Skeletal muscle tissue (tissue), 4 donors: ENCODE data around the gene POLD4. TPM values are rescaled to one million over a fixed set of nuclear protein-coding genes. Genes with fewer than 3 reads are reported as not detected.

Experiments used
- H3K27ac ChIP-seq: one replicate; pipeline ENCODE4 v1.7.0; 2013; ENCODE audit warnings: mild to moderate bottlenecking, low read depth, low read length, inconsistent platforms
- H3K27me3 ChIP-seq, 3 donors: one replicate each; pipeline ENCODE4 v1.7.0; 2013; ENCODE audit warnings: low read length in 3 of 3; ENCODE audit not compliant: control insufficient read depth in 3 of 3, insufficient read depth in 3 of 3
- H3K36me3 ChIP-seq, 3 donors: one replicate each; pipeline ENCODE4 v1.7.0; 2013; ENCODE audit warnings: low read length in 3 of 3; ENCODE audit not compliant: control insufficient read depth in 3 of 3, insufficient read depth in 3 of 3
- H3K4me1 ChIP-seq, 3 donors: one replicate each; pipeline ENCODE4 v1.7.0; 2013; ENCODE audit warnings: low read length in 3 of 3, mild to moderate bottlenecking in 3 of 3; ENCODE audit not compliant: control insufficient read depth in 3 of 3, insufficient read depth in 3 of 3
- H3K4me3 ChIP-seq, 3 donors: one replicate each; pipeline ENCODE4 v1.7.0; 2013; ENCODE audit warnings: low read length in 3 of 3
- H3K9ac ChIP-seq, 3 donors: one replicate each; pipeline ENCODE4 v1.7.0; 2013; ENCODE audit warnings: low read length in 3 of 3, mild to moderate bottlenecking in 3 of 3, moderate library complexity in 2 of 3, low read depth in 1 of 3
- H3K9me3 ChIP-seq, 3 donors: one replicate each; pipeline ENCODE4 v1.7.0; 2013; ENCODE audit warnings: low read length in 3 of 3; ENCODE audit not compliant: control insufficient read depth in 3 of 3
- total RNA-seq: library from RNA; depleted of rRNA; stranded (reverse); fragments of >200 nt; gene quantifications from one replicate; pipeline ENCODE4 v1.2.3, GENCODE V29; 2014
- donor health status: Osteomylitis.

Gene POLD4
- total RNA-seq, 1 donor from 2014 or later = 14.6 TPM

GRCh38 chr11:67311051-67311555 lies 42.2 kb downstream of the POLD4 start:
- Histone ChIP-seq H3K36me3 (peaks cover 21 to 22% (median 22%) of the 10 kb centered on the region in 3 donors), H3K4me3 (no peak overlapping the region), H3K4me1 (no peaks in the 10 kb centered on the region), H3K27me3 (no peaks in the 10 kb centered on the region), H3K27ac (no peak overlapping the region), H3K9me3 (no peaks in the 10 kb centered on the region), H3K9ac (no peak overlapping the region)

DNA sequence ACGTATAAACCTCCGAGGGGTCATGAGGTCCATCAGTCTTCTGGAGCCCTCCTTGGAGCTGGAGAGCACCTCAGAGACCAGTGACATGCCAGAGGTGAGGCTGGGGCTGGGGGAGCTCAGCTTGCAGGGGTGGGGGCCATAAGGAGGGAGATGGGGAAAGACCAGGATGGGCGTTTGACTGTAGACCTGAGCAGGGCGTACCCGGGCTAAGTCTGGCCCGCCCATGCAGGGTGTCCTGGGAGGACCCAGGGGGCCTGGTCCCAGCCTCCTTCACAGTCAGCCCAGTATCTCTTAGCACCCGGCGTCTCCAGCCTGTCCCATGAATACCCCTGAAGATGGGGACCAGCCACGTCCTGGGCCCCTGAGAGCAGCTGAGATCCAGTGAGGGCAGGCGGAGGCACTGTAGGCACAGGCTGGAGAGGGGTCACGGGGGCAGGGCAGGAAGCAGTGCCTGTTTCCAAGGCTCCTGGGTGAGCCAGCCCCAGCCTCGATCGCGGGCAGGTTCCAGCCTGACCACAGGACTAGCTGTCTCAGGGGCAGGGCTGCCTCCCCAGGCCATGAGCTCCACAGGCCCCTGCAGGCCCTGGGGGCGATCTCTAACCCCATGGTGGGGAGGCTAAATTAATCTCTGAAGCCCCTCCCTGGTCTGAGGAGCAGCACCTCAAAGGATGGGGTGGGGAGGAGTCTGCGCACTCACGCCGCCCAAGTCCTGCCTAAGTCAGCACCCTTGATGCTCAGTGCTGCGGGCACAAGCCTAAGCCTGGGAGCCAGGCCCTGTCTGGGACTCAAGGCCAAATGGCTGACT lies 42.9 kb downstream of the POLD4 start:
- peaks cover 0 to 3% (median 0%) of the 10 kb centered on the region in 3 donors for H3K4me1 ChIP-seq
- H3K4me3 ChIP-seq = no peak overlapping the region
- no peak overlapping the region for H3K9ac ChIP-seq
- no peak overlapping the region for H3K27ac ChIP-seq
- peaks cover 21 to 22% (median 22%) of the 10 kb centered on the region in 3 donors for H3K36me3 ChIP-seq
- H3K9me3 ChIP-seq = no peaks in the 10 kb centered on the region
- H3K27me3 ChIP-seq = no peaks in the 10 kb centered on the region

GRCh38 chr11:67309661-67310061 lies 43.7 kb downstream of the POLD4 start:
- Histone ChIP-seq H3K9ac (no peak overlapping the region), H3K4me3 (no peak overlapping the region), H3K36me3 (peaks cover 21 to 22% (median 22%) of the 10 kb centered on the region in 3 donors), H3K27me3 (no peaks in the 10 kb centered on the region), H3K27ac (no peak overlapping the region), H3K9me3 (no peaks in the 10 kb centered on the region), H3K4me1 (peaks cover under 1 to 3% (median 3%) of the 10 kb centered on the region in 3 donors)

DNA sequence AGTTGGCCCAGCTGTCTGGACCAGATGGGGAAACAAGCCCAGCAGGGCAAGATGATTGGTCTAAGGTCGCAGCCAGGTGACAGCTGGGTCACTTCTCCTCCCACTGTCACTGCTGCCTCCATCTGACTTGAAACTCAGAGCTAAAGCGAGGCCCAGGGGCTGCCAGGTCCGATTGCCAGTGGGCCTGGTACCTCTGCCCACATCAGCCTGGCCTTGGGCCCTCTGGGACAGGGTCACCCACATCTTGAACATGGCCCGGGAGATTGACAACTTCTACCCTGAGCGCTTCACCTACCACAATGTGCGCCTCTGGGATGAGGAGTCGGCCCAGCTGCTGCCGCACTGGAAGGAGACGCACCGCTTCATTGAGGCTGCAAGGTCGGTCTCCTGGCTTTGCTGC lies 44.2 kb downstream of the POLD4 start:
- Histone ChIP-seq H3K27me3 (no peaks in the 10 kb centered on the region), H3K4me1 (peaks cover 6 to 8% (median 7%) of the 10 kb centered on the region in 3 donors), H3K27ac (no peak overlapping the region), H3K36me3 (peaks cover 21 to 22% (median 22%) of the 10 kb centered on the region in 3 donors), H3K9me3 (no peaks in the 10 kb centered on the region), H3K9ac (no peak overlapping the region), H3K4me3 (no peak overlapping the region)

- Histone ChIP-seq H3K36me3 (peaks cover 21 to 22% (median 22%) of the 10 kb centered on the region in 3 donors), H3K27me3 (no peaks in the 10 kb centered on the region), H3K9ac (no peak overlapping the region), H3K4me1 (peaks cover 9 to 12% (median 11%) of the 10 kb centered on the region in 3 donors), H3K9me3 (no peaks in the 10 kb centered on the region), H3K4me3 (no peak overlapping the region), H3K27ac (no peak overlapping the region)
Measured at GRCh38 chr11:67308031-67308866, 45.1 kb downstream of the POLD4 start.

- Histone ChIP-seq H3K9ac (no peak overlapping the region), H3K9me3 (no peaks in the 10 kb centered on the region), H3K4me3 (no peak overlapping the region), H3K27me3 (no peaks in the 10 kb centered on the region), H3K4me1 (peaks cover 14 to 15% (median 14%) of the 10 kb centered on the region in 3 donors), H3K27ac (no peak overlapping the region), H3K36me3 (peaks cover 21 to 22% (median 22%) of the 10 kb centered on the region in 3 donors)
Measured at GRCh38 chr11:67307545-67308001, 45.8 kb downstream of the POLD4 start.

- H3K4me3 ChIP-seq = no peak overlapping the region
- H3K9ac ChIP-seq = no peak overlapping the region
- H3K27me3 ChIP-seq = no peaks in the 10 kb centered on the region
- H3K9me3 ChIP-seq = no peaks in the 10 kb centered on the region
- peaks cover 19 to 21% (median 19%) of the 10 kb centered on the region in 3 donors for H3K4me1 ChIP-seq
- H3K27ac ChIP-seq = no peak overlapping the region
- H3K36me3 ChIP-seq = peaks cover 21 to 22% (median 22%) of the 10 kb centered on the region in 3 donors
Measured at GRCh38 chr11:67306769-67307544, 46.4 kb downstream of the POLD4 start.

DNA sequence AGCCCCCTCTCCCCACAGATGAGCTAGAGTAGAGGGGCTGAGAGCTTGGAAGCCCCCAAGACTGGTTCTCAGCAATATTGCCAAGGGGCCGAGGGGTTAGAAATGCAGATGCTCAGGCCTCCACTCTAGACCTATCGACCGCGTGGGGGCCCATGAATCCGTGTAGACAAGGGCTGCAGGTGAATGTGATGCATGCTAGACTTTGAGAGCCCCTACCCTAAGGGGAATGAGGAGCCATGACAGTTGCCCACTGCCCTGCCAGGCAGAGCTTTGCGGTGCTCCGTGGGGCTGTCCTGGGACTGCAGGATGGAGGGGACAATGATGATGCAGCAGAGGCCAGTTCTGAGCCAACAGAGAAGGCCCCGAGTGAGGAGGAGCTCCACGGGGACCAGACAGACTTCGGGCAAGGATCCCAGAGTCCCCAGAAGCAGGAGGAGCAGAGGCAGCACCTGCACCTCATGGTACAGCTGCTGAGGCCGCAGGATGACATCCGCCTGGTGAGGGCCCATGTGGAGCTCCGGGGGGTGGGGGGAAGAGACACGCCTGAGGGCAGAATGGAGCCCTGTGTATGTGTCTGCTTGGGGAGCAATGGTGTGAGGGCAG lies 48.7 kb downstream of the POLD4 start:
- Histone ChIP-seq H3K4me3 (peak overlapping the region; percentile 60 to 87 (median 85)), H3K27ac (no peak overlapping the region), H3K36me3 (peaks cover 21 to 29% (median 21%) of the 10 kb centered on the region in 3 donors), H3K9me3 (no peaks in the 10 kb centered on the region), H3K27me3 (no peaks in the 10 kb centered on the region), H3K4me1 (peaks cover 22 to 30% (median 25%) of the 10 kb centered on the region in 3 donors), H3K9ac (peak overlapping the region; percentile 68 to 89 (median 86))

DNA sequence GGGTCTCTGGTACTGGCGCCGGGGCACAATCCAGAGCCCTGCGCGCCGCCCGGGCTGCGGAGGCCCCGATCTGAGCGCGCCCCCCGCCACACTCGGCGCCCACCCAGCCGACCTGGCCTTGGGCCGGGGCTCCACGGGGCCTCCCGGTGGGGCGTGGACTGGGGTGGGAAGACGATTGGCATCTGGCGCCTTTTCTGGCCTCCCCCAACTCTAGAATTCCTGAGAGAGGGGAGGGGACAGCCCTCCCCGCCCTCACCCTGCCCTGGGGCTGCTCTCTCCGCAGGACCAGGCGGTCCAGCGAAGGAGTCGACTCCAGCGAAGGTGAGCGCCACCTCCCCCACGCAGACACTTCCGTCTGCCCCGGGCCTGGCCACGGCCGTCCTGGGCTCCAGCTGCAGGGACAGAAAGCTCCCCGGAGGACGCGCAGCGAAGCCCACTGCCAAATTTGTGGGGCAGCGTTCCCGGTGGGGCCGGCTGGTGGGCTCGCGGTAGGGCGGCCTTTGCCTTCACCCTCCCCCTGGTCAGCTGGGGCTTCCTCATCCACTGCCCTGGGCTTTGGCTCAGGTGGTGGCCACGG lies 49.4 kb downstream of the POLD4 start:
- Histone ChIP-seq H3K36me3 (peaks cover 21 to 26% (median 23%) of the 10 kb centered on the region in 3 donors), H3K27ac (peak overlapping the region; percentile 93), H3K9ac (peak overlapping the region; percentile 70 to 89 (median 86)), H3K9me3 (no peaks in the 10 kb centered on the region), H3K4me3 (peak overlapping the region; percentile 65 to 87 (median 85)), H3K4me1 (peaks cover 22 to 30% (median 25%) of the 10 kb centered on the region in 3 donors), H3K27me3 (no peaks in the 10 kb centered on the region)
